GM23338 (cell line): Measurements from ENCODE around the gene ZNF358. TPM values are rescaled to one million over a fixed set of nuclear protein-coding genes. Genes with fewer than 3 reads are reported as not detected.
A peak's percentile ranks its signal among the peaks of the same experiment; 100 is the strongest.

Experiments
- ATAC-seq: fragments of 200-7000 bp; cut with Tn5 transposase; 3 replicates; pipeline ENCODE4 v1.9.1; 2020
- DNase-seq: peaks from one replicate; pipeline ENCODE4 v3.0.0-alpha.2; 2015; ENCODE audit warnings: low spot score
- H2AFZ ChIP-seq: fragments of 200-600 bp; sonication (generic); 2 replicates; pipeline ENCODE4 v1.8.0; 2016; ENCODE audit warnings: antibody characterized with exemption, mild to moderate bottlenecking, moderate library complexity
- H3F3A ChIP-seq: fragments of 200-600 bp; sonication (generic); replicated peaks from 2 replicates; pipeline ENCODE4 v1.8.0; 2017; ENCODE audit warnings: antibody characterized with exemption, mixed run types, low read depth
- H3K27ac ChIP-seq: fragments of 200-600 bp; sonication (generic); 2 replicates; pipeline ENCODE4 v1.6.1; 2016; ENCODE audit warnings: low read depth
- H3K27me3 ChIP-seq: fragments of 200-600 bp; sonication (generic); 2 replicates; pipeline ENCODE4 v1.8.0; 2016; ENCODE audit warnings: mild to moderate bottlenecking, mixed run types, moderate library complexity; ENCODE audit not compliant: insufficient read depth
- H3K36me3 ChIP-seq: fragments of 200-600 bp; sonication (generic); 2 replicates; pipeline ENCODE4 v1.8.0; 2016; ENCODE audit warnings: mild to moderate bottlenecking; ENCODE audit not compliant: insufficient read depth
- H3K4me1 ChIP-seq: fragments of 200-600 bp; sonication (generic); 2 replicates; pipeline ENCODE4 v1.8.0; 2016; ENCODE audit warnings: mild to moderate bottlenecking, moderate library complexity; ENCODE audit not compliant: insufficient read depth
- H3K4me2 ChIP-seq: fragments of 200-600 bp; sonication (generic); 2 replicates; pipeline ENCODE4 v1.7.1; 2017; ENCODE audit warnings: mixed run types
- H3K4me3 ChIP-seq: fragments of 200-600 bp; sonication (generic); 2 replicates; pipeline ENCODE4 v1.6.1; 2016; ENCODE audit warnings: mixed run types
- H3K79me2 ChIP-seq: fragments of 200-600 bp; sonication (generic); replicated peaks from 2 replicates; pipeline ENCODE4 v1.8.0; 2017; ENCODE audit warnings: mild to moderate bottlenecking; ENCODE audit not compliant: insufficient read depth
- H3K9me2 ChIP-seq: fragments of 200-600 bp; sonication (generic); 2 replicates; pipeline ENCODE4 v1.8.0; 2017; ENCODE audit not compliant: insufficient read depth
- H4K20me1 ChIP-seq: fragments of 200-600 bp; sonication (generic); replicated peaks from 2 replicates; pipeline ENCODE4 v1.8.0; 2017; ENCODE audit warnings: mild to moderate bottlenecking; ENCODE audit not compliant: insufficient read depth
- H3K27ac Mint-ChIP-seq: 2 replicates; pipeline ENCODE4 v1.8.0; 2020; ENCODE audit warnings: inconsistent platforms, mild to moderate bottlenecking, moderate library complexity, mixed read lengths
- H3K27me3 Mint-ChIP-seq: 3 replicates; pipeline ENCODE4 v1.8.0; 2022; ENCODE audit warnings: low read depth, mild to moderate bottlenecking, moderate library complexity, mixed read lengths, inconsistent platforms; ENCODE audit not compliant: insufficient read depth, poor library complexity
- H3K36me3 Mint-ChIP-seq: 3 replicates; pipeline ENCODE4 v1.8.0; 2021; ENCODE audit warnings: low read depth, mild to moderate bottlenecking, inconsistent platforms, moderate library complexity, mixed read lengths
- H3K4me1 Mint-ChIP-seq: 3 replicates; pipeline ENCODE4 v1.8.0; 2020; ENCODE audit warnings: mild to moderate bottlenecking, inconsistent platforms, mixed read lengths
- H3K4me3 Mint-ChIP-seq: 3 replicates; pipeline ENCODE4 v1.8.0; 2021; ENCODE audit warnings: moderate library complexity, mild to moderate bottlenecking, inconsistent platforms, mixed read lengths
- H3K9me3 Mint-ChIP-seq: 3 replicates; pipeline ENCODE4 v1.8.0; 2020; ENCODE audit warnings: moderate library complexity, mild to moderate bottlenecking, inconsistent platforms, mixed read lengths
- EZH2phosphoT487 ChIP-seq: fragments of 200-600 bp; sonication (generic); IDR thresholded peaks from one replicate; pipeline ENCODE4 v1.8.1; 2018; ENCODE audit warnings: antibody characterized with exemption; ENCODE audit not compliant: unreplicated experiment
- NANOG ChIP-seq: IDR thresholded peaks from 2 replicates; pipeline ENCODE4 v1.6.1; 2016; ENCODE audit warnings: antibody characterized with exemption, borderline replicate concordance
- POLR2AphosphoS5 ChIP-seq: IDR thresholded peaks from 2 replicates; pipeline ENCODE4 v1.6.1; 2016; ENCODE audit warnings: antibody characterized with exemption, low read depth
- REST ChIP-seq: IDR thresholded peaks from one replicate; pipeline ENCODE4 v1.6.1; 2018; ENCODE audit warnings: antibody characterized with exemption; ENCODE audit not compliant: unreplicated experiment
- STAT1 ChIP-seq: IDR thresholded peaks from one replicate; pipeline ENCODE4 v1.6.1; 2016; ENCODE audit warnings: antibody characterized with exemption; ENCODE audit not compliant: unreplicated experiment
- ZNF462 ChIP-seq: fragments of 250-450 bp; sonication (Bioruptor Pico); IDR thresholded peaks from 2 replicates; pipeline ENCODE4 v1.5.0; 2020; ENCODE audit warnings: mild to moderate bottlenecking, moderate library complexity
- polyA plus RNA-seq: library from polyadenylated mRNA; unstranded; fragments of >200 nt; fragmentation: Nextera tagmentation; extraction: Ambion mirVana; gene quantifications from 2 replicates; pipeline ENCODE4 v1.2.1, GENCODE V29; 2016
- total RNA-seq: library from RNA; depleted of rRNA; stranded (reverse); fragments of >200 nt; shearing (Covaris generic); gene quantifications from 2 replicates; pipeline ENCODE4 v1.2.3, GENCODE V29; 2014
- TF ChIP-seq, protein P1 (sequence below), 2 experiments: fragments of 200-600 bp in 1 of 2; sonication (generic) in 1 of 2; conservative IDR thresholded peaks; 2 replicates each; pipeline versions ENCODE4 v1.5.1 to v1.6.1; 2016 to 2017; ENCODE audit warnings: antibody characterized with exemption in 2 of 2, low read depth in 2 of 2, mild to moderate bottlenecking in 2 of 2, moderate library complexity in 1 of 2

Gene ZNF358
- total and polyA plus RNA-seq, 2 experiments from 2014 or later = 23.8 to 52.9 TPM

DNA sequence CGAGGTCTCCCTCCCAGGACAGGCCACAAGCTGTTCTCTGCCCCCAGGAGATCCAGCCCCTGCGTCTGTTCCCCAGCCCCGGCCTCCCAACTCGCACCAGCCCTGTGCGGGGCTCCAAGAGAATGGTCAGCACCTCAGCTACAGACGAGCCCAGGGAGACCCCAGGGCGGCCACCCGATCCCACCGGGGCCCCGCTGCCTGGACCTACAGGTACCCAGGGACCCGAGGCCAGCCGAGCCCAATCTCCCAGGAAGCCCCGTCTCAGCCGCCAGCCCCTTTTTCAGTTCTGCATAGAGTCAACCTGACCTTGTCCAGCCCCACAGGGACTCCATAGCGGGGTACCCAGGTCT lies 25.5 kb downstream of the ZNF358 start:
- Histone ChIP-seq H3K36me3 (no peaks in the 10 kb centered on the region; the same call in 1 of the 2 replicates), H3F3A (no peaks in the 10 kb centered on the region; the same call in 1 of the 2 replicates), H3K79me2 (no peaks in the 10 kb centered on the region), H4K20me1 (no peaks in the 10 kb centered on the region), H3K4me1 (no peaks in the 10 kb centered on the region), H3K4me3 (no peak overlapping the region), H3K4me2 (no peak overlapping the region), H3K27ac (no peak overlapping the region), H3K27me3 (no peaks in the 10 kb centered on the region), H2AFZ (no peak overlapping the region), H3K9me2 (no peaks in the 10 kb centered on the region)
- Mint-ChIP-seq H3K9me3 (no peaks in the 10 kb centered on the region), H3K36me3 (peaks cover 14% of the 10 kb centered on the region), H3K4me3 (peak overlapping the region; percentile 45; the same call in 2 of the 3 replicates), H3K27me3 (peaks cover 12% of the 10 kb centered on the region), H3K27ac (no peak overlapping the region), H3K4me1 (no peaks in the 10 kb centered on the region)
- TF ChIP-seq, protein P1, sequence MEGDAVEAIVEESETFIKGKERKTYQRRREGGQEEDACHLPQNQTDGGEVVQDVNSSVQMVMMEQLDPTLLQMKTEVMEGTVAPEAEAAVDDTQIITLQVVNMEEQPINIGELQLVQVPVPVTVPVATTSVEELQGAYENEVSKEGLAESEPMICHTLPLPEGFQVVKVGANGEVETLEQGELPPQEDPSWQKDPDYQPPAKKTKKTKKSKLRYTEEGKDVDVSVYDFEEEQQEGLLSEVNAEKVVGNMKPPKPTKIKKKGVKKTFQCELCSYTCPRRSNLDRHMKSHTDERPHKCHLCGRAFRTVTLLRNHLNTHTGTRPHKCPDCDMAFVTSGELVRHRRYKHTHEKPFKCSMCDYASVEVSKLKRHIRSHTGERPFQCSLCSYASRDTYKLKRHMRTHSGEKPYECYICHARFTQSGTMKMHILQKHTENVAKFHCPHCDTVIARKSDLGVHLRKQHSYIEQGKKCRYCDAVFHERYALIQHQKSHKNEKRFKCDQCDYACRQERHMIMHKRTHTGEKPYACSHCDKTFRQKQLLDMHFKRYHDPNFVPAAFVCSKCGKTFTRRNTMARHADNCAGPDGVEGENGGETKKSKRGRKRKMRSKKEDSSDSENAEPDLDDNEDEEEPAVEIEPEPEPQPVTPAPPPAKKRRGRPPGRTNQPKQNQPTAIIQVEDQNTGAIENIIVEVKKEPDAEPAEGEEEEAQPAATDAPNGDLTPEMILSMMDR (conservative IDR thresholded peaks at IDR 0.05; ENCODE audit: low read depth in 2 of 2) = no peak
- DNase-seq = no peak
- no peak for ATAC-seq

DNA sequence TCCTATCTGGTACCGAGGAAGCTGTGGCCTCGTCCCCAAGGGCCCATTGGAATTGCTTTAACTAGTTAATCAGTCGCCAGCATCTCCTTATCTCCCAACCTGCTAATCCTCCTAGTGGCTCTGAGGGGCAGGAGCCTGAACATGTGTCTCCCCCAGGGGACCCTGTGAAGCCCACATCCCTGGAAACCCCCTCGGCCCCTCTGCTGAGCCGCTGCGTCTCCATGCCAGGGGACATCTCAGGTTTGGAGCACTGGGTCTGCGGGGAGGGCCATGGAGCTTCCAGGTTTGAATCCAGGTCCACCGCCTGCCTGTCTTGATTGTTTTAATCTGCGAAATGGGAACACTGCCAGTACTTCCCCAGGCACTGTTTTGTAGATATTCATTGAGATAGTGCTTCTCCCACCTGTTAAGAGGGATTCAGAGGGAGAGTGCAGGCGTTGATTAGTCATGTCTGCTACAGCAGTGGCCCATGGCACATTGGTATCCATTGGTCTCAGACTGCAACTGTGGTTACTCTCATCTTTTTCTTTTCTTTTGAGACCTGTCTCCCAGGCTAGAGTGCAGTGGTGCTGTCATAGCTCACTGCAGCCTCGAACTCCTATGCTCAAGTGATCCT lies 26.0 kb downstream of the ZNF358 start:
- H3K27ac Mint-ChIP-seq = no peak overlapping the region
- no peaks in the 10 kb centered on the region for H4K20me1 ChIP-seq

More for the DNA sequence above, 26.0 kb downstream of the ZNF358 start:
- no peaks in the 10 kb centered on the region for H3K4me1 Mint-ChIP-seq
- H3K79me2 ChIP-seq = no peaks in the 10 kb centered on the region
- no peaks in the 10 kb centered on the region for H3F3A ChIP-seq
- no peaks in the 10 kb centered on the region for H3K9me2 ChIP-seq
- H3K4me1 ChIP-seq = no peaks in the 10 kb centered on the region
- H3K36me3 ChIP-seq = no peaks in the 10 kb centered on the region; the same call in 1 of the 2 replicates
- no peak overlapping the region for H3K27ac ChIP-seq
- H3K27me3 ChIP-seq = no peaks in the 10 kb centered on the region
- H3K27me3 Mint-ChIP-seq = peaks cover 11% of the 10 kb centered on the region
- no peaks in the 10 kb centered on the region for H3K9me3 Mint-ChIP-seq
- H2AFZ ChIP-seq = no peak overlapping the region
- H3K36me3 Mint-ChIP-seq = peaks cover 14% of the 10 kb centered on the region
- ATAC-seq (no peak), DNase-seq (no peak)
- TF ChIP-seq STAT1 (no peak), EZH2phosphoT487 (no peak), NANOG (no peak), POLR2AphosphoS5 (no peak), REST (no peak), ZNF462 (CRISPR knock-in tag) (no peak)
- H3K4me3 ChIP-seq = no peak overlapping the region
- no peak overlapping the region for H3K4me2 ChIP-seq
- no peak overlapping the region; the same call in 2 of the 3 replicates for H3K4me3 Mint-ChIP-seq
